Gastroesophageal sphincter (tissue), 3 donors: ENCODE measurements around the gene IL1F10.

ENCODE experiments used
- EP300 ChIP-seq: sonication (generic); formaldehyde crosslinking; IDR thresholded peaks from one replicate; pipeline ENCODE4 v1.6.1; 2017; ENCODE audit warnings: antibody characterized with exemption, mild to moderate bottlenecking
- POLR2A ChIP-seq, 2 donors: fragments of 450-650 bp; IDR thresholded peaks; one replicate each; pipeline ENCODE4 v1.6.1; 2017; ENCODE audit warnings: antibody characterized with exemption in 2 of 2, mild to moderate bottlenecking in 2 of 2, moderate library complexity in 1 of 2
- POLR2AphosphoS5 ChIP-seq: sonication (generic); formaldehyde crosslinking; IDR thresholded peaks from one replicate; pipeline ENCODE4 v1.6.1; 2017; ENCODE audit warnings: antibody characterized with exemption
- TF ChIP-seq, protein P1 (sequence below), 4 experiments: fragments of 200-600 bp in 2 of 4; fragments of 450-650 bp in 2 of 4; sonication (generic) in 1 of 4; IDR thresholded peaks; one replicate each; pipeline ENCODE4 v1.5.1; 2017 to 2019; ENCODE audit warnings: antibody characterized with exemption in 4 of 4, mild to moderate bottlenecking in 2 of 4, moderate library complexity in 2 of 4

DNA sequence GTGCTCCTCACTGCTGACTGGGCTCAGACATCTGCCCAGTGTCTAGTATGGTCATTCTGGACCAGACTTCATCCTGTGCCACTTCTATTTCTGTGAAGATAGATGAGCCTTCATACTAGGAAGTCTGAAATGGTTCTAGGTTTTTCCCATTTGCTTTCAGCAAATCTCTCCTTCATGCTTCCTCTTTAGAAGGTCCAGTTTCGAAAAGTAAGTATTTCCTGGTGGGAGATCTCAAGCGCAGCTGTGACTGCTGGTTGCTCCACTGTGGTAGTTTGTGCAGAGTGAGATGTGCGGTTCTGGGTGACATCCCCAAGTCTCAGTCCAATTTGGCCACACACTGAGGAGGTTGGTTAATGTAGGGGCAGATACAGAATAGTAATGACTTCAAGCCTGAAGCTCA lies 29.5 kb upstream of the IL1F10 start:
- TF ChIP-seq POLR2A (IDR thresholded peaks at IDR 0.05) (no peak), POLR2AphosphoS5 (no peak), EP300 (no peak)
- TF ChIP-seq, protein P1, sequence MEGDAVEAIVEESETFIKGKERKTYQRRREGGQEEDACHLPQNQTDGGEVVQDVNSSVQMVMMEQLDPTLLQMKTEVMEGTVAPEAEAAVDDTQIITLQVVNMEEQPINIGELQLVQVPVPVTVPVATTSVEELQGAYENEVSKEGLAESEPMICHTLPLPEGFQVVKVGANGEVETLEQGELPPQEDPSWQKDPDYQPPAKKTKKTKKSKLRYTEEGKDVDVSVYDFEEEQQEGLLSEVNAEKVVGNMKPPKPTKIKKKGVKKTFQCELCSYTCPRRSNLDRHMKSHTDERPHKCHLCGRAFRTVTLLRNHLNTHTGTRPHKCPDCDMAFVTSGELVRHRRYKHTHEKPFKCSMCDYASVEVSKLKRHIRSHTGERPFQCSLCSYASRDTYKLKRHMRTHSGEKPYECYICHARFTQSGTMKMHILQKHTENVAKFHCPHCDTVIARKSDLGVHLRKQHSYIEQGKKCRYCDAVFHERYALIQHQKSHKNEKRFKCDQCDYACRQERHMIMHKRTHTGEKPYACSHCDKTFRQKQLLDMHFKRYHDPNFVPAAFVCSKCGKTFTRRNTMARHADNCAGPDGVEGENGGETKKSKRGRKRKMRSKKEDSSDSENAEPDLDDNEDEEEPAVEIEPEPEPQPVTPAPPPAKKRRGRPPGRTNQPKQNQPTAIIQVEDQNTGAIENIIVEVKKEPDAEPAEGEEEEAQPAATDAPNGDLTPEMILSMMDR (IDR thresholded peaks at IDR 0.05) = no peak
